ENCODE measurements around the gene MYADML2.

Gene MYADML2

GRCh38 chr17:81909966-81910839 is 36.8 kb downstream of the MYADML2 start:
- no peak for DNase-seq (ENCODE audit: low read depth)

- no peak for DNase-seq (ENCODE audit: low read depth)
Measured at GRCh38 chr17:81909231-81909630, 37.8 kb downstream of the MYADML2 start.

GRCh38 chr17:81908793-81909192 is 38.2 kb downstream of the MYADML2 start:
- no peak for DNase-seq (ENCODE audit: low read depth)

- DNase-seq (ENCODE audit: low read depth), result no peak
Measured at GRCh38 chr17:81907219-81908145, 39.6 kb downstream of the MYADML2 start.

GRCh38 chr17:81906476-81907218 is 40.4 kb downstream of the MYADML2 start:
- DNase-seq (ENCODE audit: low read depth), result no peak

GRCh38 chr17:81905993-81906392 is 41.0 kb downstream of the MYADML2 start:
- DNase-seq (ENCODE audit: low read depth), result no peak

- no peak for DNase-seq (ENCODE audit: low read depth)
Measured at GRCh38 chr17:81905424-81905875, 41.6 kb downstream of the MYADML2 start.

- no peak for DNase-seq (ENCODE audit: low read depth)
Measured at GRCh38 chr17:81904600-81905423, 42.2 kb downstream of the MYADML2 start.

- DNase-seq (ENCODE audit: low read depth), result no peak
Measured at GRCh38 chr17:81903896-81904599, 43.0 kb downstream of the MYADML2 start.

GRCh38 chr17:81903415-81903831 is 43.6 kb downstream of the MYADML2 start:
- DNase-seq (ENCODE audit: low read depth), result no peak

- no peak for DNase-seq (ENCODE audit: low read depth)
Measured at GRCh38 chr17:81902653-81903414, 44.2 kb downstream of the MYADML2 start.

GRCh38 chr17:81902023-81902652 is 44.9 kb downstream of the MYADML2 start, which contains the start of gene NPB:
Gene NPB (plus strand): TSS chr17:81902238. CDS start chr17:81902278, 40 bp downstream.
- DNase-seq (ENCODE audit: low read depth), result no peak

GRCh38 chr17:81901167-81902022 is 45.6 kb downstream of the MYADML2 start:
- DNase-seq (ENCODE audit: low read depth), result no peak

- DNase-seq (ENCODE audit: low read depth), result no peak
Measured at GRCh38 chr17:81900181-81900820, 46.7 kb downstream of the MYADML2 start.

- no peak for DNase-seq (ENCODE audit: low read depth)
Measured at GRCh38 chr17:81899514-81900166, 47.4 kb downstream of the MYADML2 start.

GRCh38 chr17:81898885-81899284 is 48.1 kb downstream of the MYADML2 start:
- DNase-seq (ENCODE audit: low read depth), result no peak
